H9 (cell line): ENCODE measurements around the gene INPP5F. TPM values are rescaled to one million over a fixed set of nuclear protein-coding genes. Genes with fewer than 3 reads are reported as not detected.

Source experiments
- DNase-seq: peaks from one replicate; pipeline ENCODE4 v3.0.0-alpha.2; 2017
- H2AFZ ChIP-seq: one replicate; pipeline ENCODE4 v1.6.1; 2013; ENCODE audit warnings: mild to moderate bottlenecking, low read length, control low read depth, moderate library complexity
- H2AK5ac ChIP-seq: 2 replicates; pipeline ENCODE4 v1.6.1; 2013; ENCODE audit warnings: low read length, control low read depth, mixed read lengths; ENCODE audit not compliant: insufficient read length
- H2BK120ac ChIP-seq: one replicate; pipeline ENCODE4 v1.6.1; 2013; ENCODE audit warnings: low read depth, mild to moderate bottlenecking, low read length, control low read depth, inconsistent platforms; ENCODE audit not compliant: poor library complexity, severe bottlenecking
- H2BK12ac ChIP-seq: 2 replicates; pipeline ENCODE4 v1.6.1; 2013; ENCODE audit warnings: low read length, control low read depth, mixed read lengths, low read depth; ENCODE audit not compliant: insufficient read length
- H2BK15ac ChIP-seq: 2 replicates; pipeline ENCODE4 v1.6.1; 2013; ENCODE audit warnings: low read depth, low read length, control low read depth
- H2BK20ac ChIP-seq: one replicate; pipeline ENCODE4 v1.6.1; 2013; ENCODE audit warnings: low read depth, mild to moderate bottlenecking, low read length, control low read depth, inconsistent platforms; ENCODE audit not compliant: poor library complexity, severe bottlenecking
- H2BK5ac ChIP-seq: 2 replicates; pipeline ENCODE4 v1.6.1; 2013; ENCODE audit warnings: low read length, control low read depth, mixed read lengths; ENCODE audit not compliant: insufficient read length
- H3K14ac ChIP-seq: 2 replicates; pipeline ENCODE4 v1.6.1; 2013; ENCODE audit warnings: low read length, control low read depth; ENCODE audit not compliant: insufficient read depth
- H3K18ac ChIP-seq: 2 replicates; pipeline ENCODE4 v1.6.1; 2013; ENCODE audit warnings: low read depth, mild to moderate bottlenecking, mixed read lengths, low read length, control low read depth; ENCODE audit not compliant: insufficient read length
- H3K23ac ChIP-seq: 2 replicates; pipeline ENCODE4 v1.6.1; 2013; ENCODE audit warnings: low read length, control low read depth, mixed read lengths, low read depth; ENCODE audit not compliant: insufficient read length
- H3K23me2 ChIP-seq: 2 replicates; pipeline ENCODE4 v1.6.1; 2013; ENCODE audit warnings: low read depth, mild to moderate bottlenecking, mixed read lengths, low read length, control low read depth; ENCODE audit not compliant: insufficient read length, poor library complexity, severe bottlenecking
- H3K27ac ChIP-seq: 2 replicates; pipeline ENCODE4 v1.5.1; 2013; ENCODE audit warnings: low read length, control low read depth, mixed read lengths, low read depth; ENCODE audit not compliant: insufficient read length
- H3K27me3 ChIP-seq: 2 replicates; pipeline ENCODE4 v1.6.1; 2013; ENCODE audit warnings: low read length, control low read depth, inconsistent platforms; ENCODE audit not compliant: insufficient read depth
- H3K4ac ChIP-seq: 2 replicates; pipeline ENCODE4 v1.6.1; 2013; ENCODE audit warnings: low read depth, mild to moderate bottlenecking, control low read depth, inconsistent platforms, low read length, moderate library complexity
- H3K4me1 ChIP-seq: 2 replicates; pipeline ENCODE4 v1.6.1; 2013; ENCODE audit warnings: low read length, control low read depth, inconsistent platforms; ENCODE audit not compliant: insufficient read depth
- H3K4me2 ChIP-seq: 2 replicates; pipeline ENCODE4 v1.6.1; 2013; ENCODE audit warnings: low read length, control low read depth, mixed read lengths; ENCODE audit not compliant: insufficient read length, insufficient read depth
- H3K56ac ChIP-seq: 2 replicates; pipeline ENCODE4 v1.6.1; 2013; ENCODE audit warnings: low read depth, mild to moderate bottlenecking, mixed read lengths, low read length, control low read depth; ENCODE audit not compliant: insufficient read length
- H3K79me1 ChIP-seq: 2 replicates; pipeline ENCODE4 v1.6.1; 2013; ENCODE audit warnings: low read depth, mild to moderate bottlenecking, moderate library complexity, low read length, control low read depth, inconsistent platforms; ENCODE audit not compliant: insufficient read depth, poor library complexity, severe bottlenecking
- H3K79me2 ChIP-seq: 2 replicates; pipeline ENCODE4 v1.6.1; 2013; ENCODE audit warnings: low read length, control low read depth, inconsistent platforms; ENCODE audit not compliant: insufficient read depth
- H3K9ac ChIP-seq: 2 replicates; pipeline ENCODE4 v1.6.1; 2013; ENCODE audit warnings: low read length, control low read depth, mixed read lengths; ENCODE audit not compliant: insufficient read length; ENCODE audit errors: extremely low read depth
- H3K9me3 ChIP-seq: one replicate; pipeline ENCODE4 v1.6.1; 2013; ENCODE audit warnings: low read depth, low read length, inconsistent platforms; ENCODE audit not compliant: control insufficient read depth
- H3T11ph ChIP-seq: one replicate; pipeline ENCODE4 v1.6.1; 2013; ENCODE audit warnings: mild to moderate bottlenecking, low read length, control low read depth, inconsistent platforms
- H4K20me1 ChIP-seq: one replicate; pipeline ENCODE4 v1.6.1; 2013; ENCODE audit not compliant: control insufficient read depth, insufficient read length, insufficient read depth
- H4K5ac ChIP-seq: 2 replicates; pipeline ENCODE4 v1.6.1; 2013; ENCODE audit warnings: low read depth, mild to moderate bottlenecking, mixed read lengths, low read length, control low read depth; ENCODE audit not compliant: insufficient read length
- H4K8ac ChIP-seq: replicated peaks from 2 replicates; pipeline ENCODE4 v1.6.1; 2013; ENCODE audit warnings: low read length, control low read depth, mixed read lengths, low read depth; ENCODE audit not compliant: insufficient read length
- H4K91ac ChIP-seq: 2 replicates; pipeline ENCODE4 v1.6.1; 2013; ENCODE audit warnings: low read depth, mild to moderate bottlenecking, moderate library complexity, mixed read lengths, low read length, control low read depth; ENCODE audit not compliant: insufficient read length
- H3K27ac Mint-ChIP-seq, 3 experiments: 2 replicates in 2 of 3; 3 replicates in 1 of 3; pipeline ENCODE4 v1.8.0; 2020 to 2021; ENCODE audit warnings: mixed read lengths in 3 of 3, mild to moderate bottlenecking in 1 of 3, moderate library complexity in 1 of 3
- H3K27me3 Mint-ChIP-seq: 2 replicates; pipeline ENCODE4 v1.8.0; 2021; ENCODE audit warnings: low read depth, mild to moderate bottlenecking, moderate library complexity, mixed read lengths
- H3K36me3 Mint-ChIP-seq, 3 experiments: 2 replicates in 2 of 3; 3 replicates in 1 of 3; pipeline ENCODE4 v1.8.0; 2020 to 2021; ENCODE audit warnings: low read depth in 3 of 3, mixed read lengths in 3 of 3; ENCODE audit not compliant: insufficient read depth in 1 of 3
- H3K4me1 Mint-ChIP-seq, 2 experiments: 2 replicates each; pipeline ENCODE4 v1.8.0; 2020; ENCODE audit warnings: mixed read lengths in 2 of 2
- H3K4me3 Mint-ChIP-seq, 2 experiments: 2 replicates in 1 of 2; 3 replicates in 1 of 2; pipeline ENCODE4 v1.8.0; 2020 to 2021; ENCODE audit warnings: mild to moderate bottlenecking in 2 of 2, mixed read lengths in 2 of 2, moderate library complexity in 1 of 2
- H3K9me3 Mint-ChIP-seq, 2 experiments: 2 replicates in 1 of 2; 3 replicates in 1 of 2; pipeline ENCODE4 v1.8.0; 2020; ENCODE audit warnings: mild to moderate bottlenecking in 2 of 2, mixed read lengths in 2 of 2, moderate library complexity in 1 of 2
- WGBS: extraction: QIAGEN DNeasy Blood & Tissue Kit; methylation state at CpG from one replicate; pipeline ENCODE4 v1.1.7; 2013; ENCODE audit warnings: missing lambda C conversion rate, low lambda C conversion rate, mixed read lengths; ENCODE audit not compliant: insufficient read length; ENCODE audit errors: extremely low coverage; 5-methylcytosine and 5-hydroxymethylcytosine counted together
- total RNA-seq: library from RNA; stranded (reverse); gene quantifications from 2 replicates; pipeline ENCODE4 v1.2.1, GENCODE V29; 2021
- TF ChIP-seq, protein P1 (sequence below): fragments of 200-600 bp; sonication (generic); conservative IDR thresholded peaks from 3 replicates; pipeline ENCODE4 v1.8.0; 2021; ENCODE audit warnings: antibody characterized with exemption, mild to moderate bottlenecking

INPP5F gene
- total RNA-seq, 1 experiment from 2014 or later, result 108 TPM

- Histone ChIP-seq H2BK120ac (no peak overlapping the region), H3K79me1 (no peaks in the 10 kb centered on the region), H3K79me2 (no peaks in the 10 kb centered on the region), H2AFZ (no peak overlapping the region), H3K27ac (no peak overlapping the region), H4K5ac (no peak overlapping the region), H4K91ac (no peak overlapping the region), H4K20me1 (no peaks in the 10 kb centered on the region), H3K9me3 (no peaks in the 10 kb centered on the region), H3T11ph (no peak overlapping the region), H2AK5ac (no peak overlapping the region), H3K23me2 (no peaks in the 10 kb centered on the region), H2BK12ac (no peak overlapping the region), H3K4me2 (no peak overlapping the region), H3K9ac (no peak overlapping the region), H2BK5ac (no peak overlapping the region), H3K23ac (no peak overlapping the region), H3K14ac (no peak overlapping the region), H2BK20ac (no peak overlapping the region), H3K18ac (no peak overlapping the region), H3K56ac (no peak overlapping the region), H3K4me1 (no peaks in the 10 kb centered on the region), H4K8ac (no peak overlapping the region), H2BK15ac (no peak overlapping the region), H3K27me3 (no peaks in the 10 kb centered on the region), H3K4ac (no peak overlapping the region)
- no CpG with 5 or more reads among the region's 4 CpGs for WGBS
- peak overlapping the region in 2 of 3 experiments; percentile 12 to 48; a peak in 2 of 7 replicates for H3K27ac Mint-ChIP-seq
- TF ChIP-seq, protein P1, sequence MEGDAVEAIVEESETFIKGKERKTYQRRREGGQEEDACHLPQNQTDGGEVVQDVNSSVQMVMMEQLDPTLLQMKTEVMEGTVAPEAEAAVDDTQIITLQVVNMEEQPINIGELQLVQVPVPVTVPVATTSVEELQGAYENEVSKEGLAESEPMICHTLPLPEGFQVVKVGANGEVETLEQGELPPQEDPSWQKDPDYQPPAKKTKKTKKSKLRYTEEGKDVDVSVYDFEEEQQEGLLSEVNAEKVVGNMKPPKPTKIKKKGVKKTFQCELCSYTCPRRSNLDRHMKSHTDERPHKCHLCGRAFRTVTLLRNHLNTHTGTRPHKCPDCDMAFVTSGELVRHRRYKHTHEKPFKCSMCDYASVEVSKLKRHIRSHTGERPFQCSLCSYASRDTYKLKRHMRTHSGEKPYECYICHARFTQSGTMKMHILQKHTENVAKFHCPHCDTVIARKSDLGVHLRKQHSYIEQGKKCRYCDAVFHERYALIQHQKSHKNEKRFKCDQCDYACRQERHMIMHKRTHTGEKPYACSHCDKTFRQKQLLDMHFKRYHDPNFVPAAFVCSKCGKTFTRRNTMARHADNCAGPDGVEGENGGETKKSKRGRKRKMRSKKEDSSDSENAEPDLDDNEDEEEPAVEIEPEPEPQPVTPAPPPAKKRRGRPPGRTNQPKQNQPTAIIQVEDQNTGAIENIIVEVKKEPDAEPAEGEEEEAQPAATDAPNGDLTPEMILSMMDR, result no peak
- H3K4me3 Mint-ChIP-seq, result no peak overlapping the region
- H3K9me3 Mint-ChIP-seq, result no peaks in the 10 kb centered on the region
- no peak for DNase-seq
- no peaks in the 10 kb centered on the region for H3K27me3 Mint-ChIP-seq
- no peaks in the 10 kb centered on the region for H3K4me1 Mint-ChIP-seq
- peaks cover 20 to 87% (median 71%) of the 10 kb centered on the region in 3 experiments; a peak in 6 of 7 replicates for H3K36me3 Mint-ChIP-seq
These were observed 101.6 kb downstream of the INPP5F start for GRCh38 chr10:119827430-119827829.
